ENCODE data around the gene DNAJC1.
A peak's percentile ranks its signal among the peaks of the same experiment; 100 is the strongest.

Gene DNAJC1

GRCh38 chr10:21831986-21832820 is 171.3 kb downstream of the DNAJC1 start (continued):
- no peak for TF ChIP-seq REST (tag by site-specific recombination; IDR thresholded peaks at IDR 0.05)
- TF ChIP-seq ZNF777 (tag by site-specific recombination; IDR thresholded peaks at IDR 0.05; ENCODE audit: borderline replicate concordance): no peak

GRCh38 chr10:21830037-21830436 is 173.5 kb downstream of the DNAJC1 start:
- H3K4me3 ChIP-seq (ENCODE audit: low read depth, low read length): no peak overlapping the region
- no peaks in the 10 kb centered on the region; a peak in 1 of 3 replicates for H3K36me3 ChIP-seq (ENCODE audit: control insufficient read depth in 2 of 2, insufficient read depth in 1 of 2, low read length in 2 of 2)
- peak; percentile 67; the same call in 1 of the 2 replicates for TF ChIP-seq ZNF624 (tag by site-specific recombination; IDR thresholded peaks at IDR 0.05)
- peak; percentile 97 for TF ChIP-seq SETDB1 (IDR thresholded peaks at IDR 0.05; ENCODE audit: insufficient read length, low read length)
- TF ChIP-seq YY1 (tag by site-specific recombination; IDR thresholded peaks at IDR 0.05): no peak
- no peak for TF ChIP-seq ZNF239 (tag by site-specific recombination; IDR thresholded peaks at IDR 0.05)
- TF ChIP-seq AEBP2 (tag by site-specific recombination; IDR thresholded peaks at IDR 0.05; ENCODE audit: borderline replicate concordance): no peak
- no peak for TF ChIP-seq ZNF623 (tag by site-specific recombination; IDR thresholded peaks at IDR 0.05)
- ChIA-PET POLR2A (no interaction called here), CTCF (no interaction called here)
- H3K27ac ChIP-seq (ENCODE audit: extremely low read depth, low read depth, low read length): no peak overlapping the region
- H3K9me3 ChIP-seq (ENCODE audit: control insufficient read depth, insufficient read depth, low read depth, low read length): no peaks in the 10 kb centered on the region
- H3K4me1 ChIP-seq (ENCODE audit: control insufficient read depth, insufficient read depth, low read length): no peaks in the 10 kb centered on the region

GRCh38 chr10:21827308-21827707 is 176.2 kb downstream of the DNAJC1 start:
- TF ChIP-seq ZNF184 (tag by site-specific recombination; IDR thresholded peaks at IDR 0.05) (no peak), BCL11B (tag by site-specific recombination; IDR thresholded peaks at IDR 0.05; ENCODE audit: low read depth) (no peak), ZNF629 (tag by site-specific recombination; IDR thresholded peaks at IDR 0.05) (no peak), SETDB1 (IDR thresholded peaks at IDR 0.05; ENCODE audit: insufficient read length, low read length) (no peak), GLIS2 (tag by site-specific recombination; IDR thresholded peaks at IDR 0.05) (no peak), ZNF610 (tag by site-specific recombination; IDR thresholded peaks at IDR 0.05; ENCODE audit: borderline replicate concordance) (no peak), BCL6B (tag by site-specific recombination; IDR thresholded peaks at IDR 0.05) (no peak), PBX3 (CRISPR knock-in tag; IDR thresholded peaks at IDR 0.05) (no peak), ELK4 (IDR thresholded peaks at IDR 0.05; ENCODE audit: borderline replicate concordance, low read depth, low read length) (no peak), ZNF621 (tag by site-specific recombination; IDR thresholded peaks at IDR 0.05) (no peak), ZNF169 (tag by site-specific recombination; IDR thresholded peaks at IDR 0.05) (no peak), ZNF121 (tag by site-specific recombination; IDR thresholded peaks at IDR 0.05) (no peak), ZSCAN23 (tag by site-specific recombination; IDR thresholded peaks at IDR 0.05) (no peak), ZNF510 (tag by site-specific recombination; IDR thresholded peaks at IDR 0.05; ENCODE audit: insufficient replicate concordance) (no peak), KLF16 (tag by site-specific recombination; IDR thresholded peaks at IDR 0.05) (no peak), ZNF785 (tag by site-specific recombination; IDR thresholded peaks at IDR 0.05) (no peak), ZNF701 (tag by site-specific recombination; IDR thresholded peaks at IDR 0.05) (no peak), SP7 (tag by site-specific recombination; IDR thresholded peaks at IDR 0.05) (no peak)
- Histone ChIP-seq H3K4me3 (ENCODE audit: low read depth, low read length) (no peak overlapping the region), H3K36me3 (ENCODE audit: control insufficient read depth in 2 of 2, insufficient read depth in 1 of 2, low read length in 2 of 2) (no peaks in the 10 kb centered on the region; a peak in 1 of 3 replicates), H3K9me3 (ENCODE audit: control insufficient read depth, insufficient read depth, low read depth, low read length) (no peaks in the 10 kb centered on the region), H3K27ac (ENCODE audit: extremely low read depth, low read depth, low read length) (no peak overlapping the region), H3K4me1 (ENCODE audit: control insufficient read depth, insufficient read depth, low read length) (no peaks in the 10 kb centered on the region)
- ChIA-PET CTCF (no interaction called here), POLR2A (no interaction called here)
